HG03378 (cell line): Measurements from ENCODE around the gene PYCARD.
"Not testable (repeated sequence)": the region's sequence is repeated elsewhere in the genome, so short reads cannot be mapped to it uniquely, and the experiment has no call there.

ENCODE experiments used
- ATAC-seq: cut with Tn5 transposase; IDR thresholded peaks from one replicate; pipeline ENCODE4 v1.9.1; 2021; ENCODE audit warnings: mild to moderate bottlenecking, moderate library complexity; ENCODE audit not compliant: unreplicated experiment

PYCARD gene

DNA sequence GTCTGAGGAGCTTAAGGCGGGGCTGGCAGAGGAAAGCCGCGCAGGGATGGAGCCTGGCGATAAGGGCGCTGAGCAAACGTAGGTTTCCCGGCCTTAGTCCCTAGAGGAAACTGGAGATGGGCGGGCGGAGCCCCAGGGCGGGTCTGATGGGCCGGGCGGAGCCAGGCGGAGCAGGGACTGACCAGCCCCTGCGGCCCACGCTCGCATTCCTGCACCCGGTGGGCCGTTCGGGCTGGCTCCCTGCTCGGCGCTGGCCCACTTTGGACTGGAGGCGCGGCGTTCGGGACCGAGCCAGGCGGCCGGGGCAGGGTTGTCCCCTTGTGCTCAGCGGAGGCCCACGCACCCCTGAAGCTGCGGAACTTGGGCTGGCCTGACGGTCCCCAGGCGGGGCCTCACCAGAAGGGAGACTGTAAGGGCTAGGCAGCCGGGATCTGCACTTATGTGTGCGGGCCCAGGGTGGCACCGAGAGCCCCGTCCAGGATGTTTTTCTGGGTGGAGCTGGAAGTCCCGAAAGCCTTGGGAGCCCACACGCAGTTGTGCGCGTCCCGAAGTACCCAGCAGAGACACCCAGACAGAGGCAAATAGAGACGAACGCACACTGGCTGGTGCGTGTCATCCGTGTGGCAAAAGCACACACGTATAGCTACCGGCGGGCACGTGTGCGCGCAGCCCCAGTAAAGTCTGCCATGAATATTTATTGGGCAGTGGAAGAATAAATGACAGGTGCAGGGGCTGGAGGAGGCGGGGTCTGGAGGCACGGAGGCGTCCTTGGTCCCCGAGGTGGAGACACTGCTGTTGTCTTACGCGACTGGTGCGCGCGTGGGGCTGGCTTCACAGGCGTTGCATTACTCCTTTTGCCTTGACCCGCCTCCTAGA is 13.0 kb upstream of the PYCARD start:
- no peak for ATAC-seq

GRCh38 chr16:31214708-31215286 is 12.2 kb upstream of the PYCARD start:
- ATAC-seq = no peak

DNA sequence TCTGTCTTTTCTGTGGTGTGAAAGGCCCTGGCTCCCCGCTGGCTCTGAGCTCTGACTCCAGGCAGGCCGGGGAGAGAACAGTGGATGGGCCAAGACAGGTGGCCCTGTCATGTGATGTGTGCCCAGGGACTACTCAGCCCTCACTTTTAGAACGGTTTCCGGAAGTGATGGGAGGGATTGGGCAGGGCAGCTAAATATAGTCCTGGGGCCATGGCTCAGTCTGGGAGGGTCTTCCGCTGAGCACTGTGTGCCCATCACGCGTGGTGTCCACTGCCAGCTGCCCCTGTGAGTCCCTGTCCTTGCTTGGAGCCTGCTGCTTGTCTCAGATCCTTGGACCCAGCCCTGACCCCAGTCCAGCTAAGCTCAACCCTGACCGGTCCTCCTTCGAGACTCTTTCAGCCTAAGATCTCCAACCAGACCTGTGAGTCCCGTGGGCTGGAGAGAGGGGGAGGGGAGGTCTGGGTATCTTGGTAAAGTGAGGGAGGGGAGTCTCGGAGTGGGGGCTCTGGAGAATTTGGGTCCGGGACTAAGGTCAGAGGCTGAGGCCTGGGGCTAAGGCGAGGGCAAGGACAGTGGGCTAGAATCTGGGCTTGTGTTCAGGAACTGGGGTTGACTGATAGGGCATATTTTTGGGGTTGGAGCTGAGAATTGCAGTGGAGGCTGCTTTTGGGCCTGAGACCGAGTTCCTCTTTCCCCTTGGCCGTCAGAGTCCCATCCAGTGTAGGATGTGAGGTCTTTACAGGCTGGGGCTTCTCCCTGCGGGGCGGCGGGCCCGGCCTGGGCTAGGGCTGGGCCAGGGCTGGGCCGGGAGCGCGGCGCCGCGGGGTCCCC is 11.5 kb upstream of the PYCARD start, which contains the start of gene TRIM72:
TSS of gene TRIM72 (plus strand) at position 243 of the 831 bp plus-strand sequence. CDS start 620 bp downstream, outside the sequence.
- ATAC-seq = no peak

DNA sequence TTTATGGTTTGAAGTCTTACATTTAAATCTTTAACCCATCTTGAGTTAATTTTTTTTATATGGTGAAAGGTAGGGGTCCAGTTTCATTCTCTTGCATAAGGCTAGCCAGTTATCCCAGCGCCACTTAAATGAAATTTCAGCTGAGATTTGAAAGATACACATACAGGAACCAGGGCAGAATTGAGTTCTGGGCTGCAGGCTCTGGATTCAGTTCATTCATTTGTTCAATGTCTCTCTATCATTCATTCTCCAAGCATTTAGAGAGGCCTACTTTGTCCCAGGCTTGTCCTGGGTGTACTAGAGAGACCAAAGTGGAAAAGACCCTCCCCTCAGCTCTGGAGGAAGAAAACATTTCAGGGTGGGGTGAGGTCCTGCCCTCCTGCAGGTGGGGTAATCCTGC is 10.8 kb upstream of the PYCARD start:
- no peak for ATAC-seq

DNA sequence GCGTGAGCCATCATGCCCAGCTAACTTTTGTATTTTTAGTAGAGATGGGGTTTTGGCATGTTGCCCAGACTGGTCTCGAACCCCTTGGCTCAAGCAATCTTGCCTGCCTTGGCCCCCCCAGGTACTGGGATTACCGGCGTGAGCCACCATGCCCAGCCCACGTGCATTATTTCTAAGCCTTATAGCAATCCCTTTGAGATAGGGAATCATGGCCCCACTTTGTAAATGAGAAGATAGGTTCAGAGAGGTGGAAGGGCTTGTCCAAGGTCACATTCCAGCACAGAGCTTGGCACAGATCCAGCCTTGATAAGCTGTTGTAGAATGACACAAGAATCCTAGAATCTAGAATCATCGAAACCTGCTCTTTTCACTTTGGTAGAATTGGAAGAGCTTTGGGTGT is 4.2 kb upstream of the PYCARD start:
- ATAC-seq = no peak

DNA sequence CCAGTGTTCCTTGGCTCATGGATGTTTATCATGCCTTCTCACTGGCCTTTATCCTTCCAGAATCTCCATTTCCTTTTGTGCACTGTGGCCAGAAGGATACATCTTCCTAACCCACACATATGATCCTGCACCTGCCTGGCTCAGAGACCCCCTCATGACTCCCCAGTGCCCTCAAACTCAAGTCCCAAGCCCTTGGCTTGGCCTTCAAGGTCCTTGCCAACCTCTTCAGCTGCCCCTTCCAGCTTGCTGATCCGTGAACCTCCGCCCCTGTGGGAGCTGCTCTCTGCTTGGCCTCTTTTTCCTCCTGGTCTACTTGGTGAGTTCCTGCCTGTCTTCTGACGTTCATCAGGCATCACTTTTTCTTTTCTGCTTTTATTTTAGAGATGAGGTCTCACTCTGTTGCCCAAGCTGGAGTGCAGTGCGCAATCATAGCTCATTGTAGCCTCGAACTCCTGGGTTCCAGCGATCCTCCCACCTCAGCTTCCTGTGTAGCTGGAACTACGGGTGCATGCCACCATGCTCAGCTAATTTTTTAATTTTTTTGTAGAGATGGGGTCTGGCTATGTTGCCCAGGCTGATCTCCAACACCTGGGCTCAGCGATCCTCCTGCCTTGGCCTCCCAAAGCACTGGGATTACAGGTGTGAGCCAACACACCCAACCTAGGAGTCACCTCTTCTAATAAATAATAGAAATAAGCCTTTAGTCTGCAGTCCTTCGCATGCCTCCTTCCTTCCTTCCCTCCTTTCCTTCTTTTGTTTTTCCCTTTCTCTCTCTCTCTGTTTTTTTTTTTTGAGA is 2.5 kb upstream of the PYCARD start:
- ATAC-seq = no peak

GRCh38 chr16:31201582-31202413 is 762 bp downstream of the PYCARD start:
- peak; percentile 35 for ATAC-seq

DNA sequence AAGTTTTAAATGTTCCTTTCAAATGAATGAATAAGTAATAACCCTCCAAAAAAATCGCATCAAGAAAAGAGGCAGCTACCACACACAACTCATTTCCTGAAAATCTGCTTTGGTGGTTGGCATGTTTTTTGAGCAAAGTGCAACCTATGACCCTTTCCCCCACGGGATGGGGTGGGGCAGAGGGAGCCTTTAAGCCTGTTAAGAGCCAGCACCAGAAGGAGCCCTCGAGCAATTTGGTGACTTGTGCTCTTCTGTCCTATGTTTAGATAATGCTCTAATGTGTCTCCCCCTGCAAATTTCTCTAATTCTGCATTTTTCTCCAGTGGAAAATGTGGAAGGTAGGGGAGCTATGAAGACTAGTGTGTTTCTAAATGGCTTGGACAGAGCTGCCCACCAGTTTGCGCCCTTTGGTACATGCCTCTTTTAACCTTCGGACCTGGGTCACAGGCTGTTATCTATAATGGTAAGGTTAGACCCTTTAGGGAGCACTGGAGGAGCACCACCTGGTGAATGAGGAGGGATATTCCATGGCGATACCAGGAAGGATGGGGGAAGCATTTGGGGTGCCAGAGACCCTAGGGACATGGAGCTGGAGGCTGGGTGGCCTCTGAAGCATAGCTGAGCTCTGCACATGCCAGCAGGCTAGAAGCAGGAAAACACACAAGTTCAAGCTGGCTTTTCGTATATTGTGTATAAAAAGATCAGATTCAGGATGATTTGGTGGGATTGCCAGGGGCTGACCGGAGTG is 1.6 kb downstream of the PYCARD start:
- no peak for ATAC-seq

DNA sequence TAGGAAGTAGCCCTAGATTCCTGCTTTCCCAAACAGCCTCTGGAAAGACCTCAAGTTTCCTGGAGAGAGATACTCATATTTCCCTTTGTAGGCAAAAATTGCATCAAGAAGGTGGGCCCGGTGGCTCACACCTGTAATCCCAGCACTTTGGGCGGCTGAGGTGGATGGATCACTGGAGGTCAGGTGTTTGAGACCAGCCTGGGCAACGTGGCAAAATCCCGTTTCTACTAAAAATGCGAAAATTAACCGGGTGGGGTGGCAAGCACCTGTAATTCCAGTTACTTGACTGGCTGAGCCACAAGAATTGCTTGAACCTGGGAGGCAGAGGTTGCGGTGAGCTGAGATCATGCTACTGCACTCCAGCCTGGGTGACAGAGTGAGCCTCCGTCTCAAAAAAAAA is 2.4 kb downstream of the PYCARD start:
- not testable (repeated sequence) for ATAC-seq

- ATAC-seq = no peak
Measured at GRCh38 chr16:31199430-31200041, 3.0 kb downstream of the PYCARD start.

GRCh38 chr16:31198207-31198882 is 4.2 kb downstream of the PYCARD start:
- ATAC-seq = no peak

GRCh38 chr16:31196324-31197088 is 6.1 kb downstream of the PYCARD start:
- ATAC-seq = no peak

GRCh38 chr16:31195861-31196260 is 6.7 kb downstream of the PYCARD start:
- ATAC-seq = not testable (repeated sequence)

DNA sequence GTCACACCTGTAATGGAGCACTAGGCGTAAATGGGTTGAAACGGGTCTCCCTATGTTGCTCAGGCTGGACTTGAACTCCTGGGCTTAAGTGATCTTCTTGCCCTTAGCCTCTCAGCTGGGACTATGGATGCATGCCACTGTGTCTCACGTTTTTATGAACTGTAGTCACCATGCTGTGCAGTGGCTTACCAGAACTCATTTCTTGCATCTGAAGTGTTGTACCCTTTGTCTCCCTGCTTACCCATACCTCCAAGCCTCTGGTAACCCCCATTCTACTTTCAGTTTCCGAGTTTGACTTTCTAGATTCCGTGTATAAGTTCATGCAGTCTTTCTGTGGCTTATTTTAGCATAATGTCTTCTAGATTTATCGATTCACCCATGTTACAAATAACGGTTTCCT is 7.7 kb downstream of the PYCARD start:
- no peak for ATAC-seq

GRCh38 chr16:31193874-31194273 is 8.7 kb downstream of the PYCARD start:
- ATAC-seq = no peak

GRCh38 chr16:31192856-31193642 is 9.5 kb downstream of the PYCARD start:
- no peak for ATAC-seq
